Activated T-helper 1 cell treated with anti-CD3 and anti-CD28 coated beads, Interleukin-12 subunit alpha, Interleukin-12 subunit beta, Interleukin-2, Interleukin-4 antibody, amounts not matched to agents 30 ng/mL and 10 ng/mL and 1 ng/mL, durations not matched to agents 14 hours and 24 hours and 36 hours (primary cell): ENCODE data around the gene REV3L. TPM values are rescaled to one million over a fixed set of nuclear protein-coding genes. Genes with fewer than 3 reads are reported as not detected.

Source experiments
- DNase-seq: peaks from one replicate; pipeline ENCODE4 v3.0.0; 2021; ENCODE audit warnings: low spot score
- H3K27ac Mint-ChIP-seq: one replicate; pipeline ENCODE4 v1.8.0; 2021; ENCODE audit warnings: mild to moderate bottlenecking, mixed read lengths
- H3K27me3 Mint-ChIP-seq: one replicate; pipeline ENCODE4 v1.8.0; 2022; ENCODE audit warnings: mild to moderate bottlenecking, moderate library complexity, mixed read lengths; ENCODE audit not compliant: insufficient read depth
- H3K36me3 Mint-ChIP-seq: one replicate; pipeline ENCODE4 v1.8.0; 2021; ENCODE audit warnings: low read depth, mixed read lengths
- H3K4me1 Mint-ChIP-seq: one replicate; pipeline ENCODE4 v1.8.0; 2021; ENCODE audit warnings: low read depth, mixed read lengths
- H3K4me3 Mint-ChIP-seq: one replicate; pipeline ENCODE4 v1.8.0; 2021; ENCODE audit warnings: mild to moderate bottlenecking, moderate library complexity, mixed read lengths
- H3K9me3 Mint-ChIP-seq: one replicate; pipeline ENCODE4 v1.8.0; 2021; ENCODE audit warnings: mixed read lengths
- intact Hi-C: fragments of 100-400 bp; cut with micrococcal nuclease; formaldehyde crosslinking; loops from one replicate; pipeline ENCODE4 v1.15.1; 2024
- total RNA-seq: library from RNA; stranded (reverse); gene quantifications from 2 replicates; pipeline ENCODE4 v1.2.3, GENCODE V29; 2022

The REV3L gene
- total RNA-seq, 1 donor from 2014 or later = 18.3 TPM

GRCh38 chr6:111450087-111450486 is 32.9 kb downstream of the REV3L start:
- peaks cover 7% of the 10 kb centered on the region for H3K4me1 Mint-ChIP-seq
- intact Hi-C loops = no loop called here
- DNase-seq = no peak
- H3K36me3 Mint-ChIP-seq = peaks cover 4% of the 10 kb centered on the region
- H3K9me3 Mint-ChIP-seq = no peaks in the 10 kb centered on the region
- H3K4me3 Mint-ChIP-seq = no peak overlapping the region
- H3K27me3 Mint-ChIP-seq = no peaks in the 10 kb centered on the region
- H3K27ac Mint-ChIP-seq = no peak overlapping the region

DNA sequence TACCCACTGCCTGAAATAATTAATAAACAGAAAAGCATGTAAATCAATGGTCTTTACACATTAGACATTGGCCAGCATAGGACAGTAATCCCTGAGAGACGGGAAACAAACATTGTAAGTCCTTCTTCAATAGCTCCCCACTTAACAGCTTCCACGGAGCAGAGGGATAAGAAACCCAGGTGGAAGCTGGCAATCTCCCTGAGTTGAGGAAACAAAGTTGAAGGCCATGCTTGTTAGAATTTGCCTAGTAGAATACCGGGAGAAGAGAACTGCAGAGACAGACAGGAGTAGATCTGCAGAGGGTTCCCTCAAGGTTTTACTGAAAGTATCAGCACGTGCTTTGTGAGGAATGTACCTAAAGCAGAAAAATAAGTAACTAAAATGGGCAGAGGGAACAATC is 33.9 kb downstream of the REV3L start:
- intact Hi-C loops = no loop called here
- Mint-ChIP-seq H3K4me3 (no peak overlapping the region), H3K27me3 (no peaks in the 10 kb centered on the region), H3K27ac (no peak overlapping the region), H3K36me3 (peaks cover 4% of the 10 kb centered on the region), H3K9me3 (no peaks in the 10 kb centered on the region), H3K4me1 (peaks cover 7% of the 10 kb centered on the region)
- no peak for DNase-seq

DNA sequence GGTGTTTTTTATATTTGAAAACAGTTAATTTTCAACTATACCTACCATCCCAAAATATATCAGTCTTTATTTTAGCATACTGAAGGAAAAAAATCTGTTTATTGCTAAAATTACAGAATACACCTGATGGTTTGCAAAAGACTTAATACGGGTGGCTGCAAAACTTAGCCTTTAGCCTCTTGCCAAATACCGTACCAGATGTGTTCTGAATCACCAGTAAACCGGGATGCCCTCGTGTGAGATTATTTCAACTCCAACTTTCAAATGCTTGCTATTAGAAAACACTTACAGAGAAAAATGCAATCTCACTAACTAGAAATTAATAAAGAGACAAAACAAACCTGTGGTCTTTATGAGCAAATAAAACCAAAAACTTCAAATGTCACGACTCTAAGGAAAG is 36.0 kb downstream of the REV3L start:
- no peaks in the 10 kb centered on the region for H3K27me3 Mint-ChIP-seq
- DNase-seq = no peak
- peaks cover 11% of the 10 kb centered on the region for H3K4me1 Mint-ChIP-seq
- peaks cover 2% of the 10 kb centered on the region for H3K36me3 Mint-ChIP-seq
- no peaks in the 10 kb centered on the region for H3K9me3 Mint-ChIP-seq
- H3K27ac Mint-ChIP-seq = no peak overlapping the region
- intact Hi-C loops = no loop called here
- H3K4me3 Mint-ChIP-seq = no peak overlapping the region

GRCh38 chr6:111445861-111446267 is 37.2 kb downstream of the REV3L start:
- H3K9me3 Mint-ChIP-seq = no peaks in the 10 kb centered on the region
- H3K27me3 Mint-ChIP-seq = no peaks in the 10 kb centered on the region
- intact Hi-C loops = no loop called here
- H3K4me3 Mint-ChIP-seq = no peak overlapping the region
- H3K36me3 Mint-ChIP-seq = peaks cover 3% of the 10 kb centered on the region
- DNase-seq = no peak
- H3K27ac Mint-ChIP-seq = no peak overlapping the region
- H3K4me1 Mint-ChIP-seq = peaks cover 15% of the 10 kb centered on the region

GRCh38 chr6:111444794-111445193 is 38.2 kb downstream of the REV3L start:
- Mint-ChIP-seq H3K36me3 (peaks cover 3% of the 10 kb centered on the region), H3K4me1 (peaks cover 10% of the 10 kb centered on the region), H3K27me3 (no peaks in the 10 kb centered on the region), H3K27ac (no peak overlapping the region), H3K9me3 (no peaks in the 10 kb centered on the region), H3K4me3 (no peak overlapping the region)
- no peak for DNase-seq
- intact Hi-C loops = no loop called here

DNA sequence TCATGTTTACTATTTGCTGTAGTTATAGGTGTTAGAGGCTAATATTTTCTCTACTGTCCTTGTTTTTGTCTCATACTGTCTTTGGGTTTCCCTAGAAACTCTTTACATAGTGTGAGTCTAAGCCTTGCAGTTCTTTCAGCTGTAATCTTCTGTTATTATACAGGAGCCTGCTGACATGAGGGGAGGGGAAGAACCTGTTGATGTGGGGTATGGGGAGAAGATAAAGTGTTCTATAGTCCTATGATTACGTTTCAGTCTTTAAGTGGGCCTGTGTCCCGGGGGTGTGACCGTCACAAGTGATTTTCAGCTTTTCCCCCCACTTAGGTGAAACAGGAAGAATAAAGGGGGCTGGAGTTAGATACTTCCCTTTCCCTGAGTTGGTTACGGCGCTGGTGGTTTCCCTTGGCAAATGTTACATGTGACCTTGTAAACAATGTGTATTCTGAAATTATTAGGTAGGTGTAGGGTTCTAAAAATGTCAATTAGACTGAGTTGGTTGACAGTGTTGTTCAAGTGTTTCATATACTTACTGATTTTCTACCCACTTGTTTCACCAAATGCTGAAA is 41.3 kb downstream of the REV3L start:
- H3K27ac Mint-ChIP-seq = no peak overlapping the region
- no peaks in the 10 kb centered on the region for H3K9me3 Mint-ChIP-seq
- intact Hi-C loops = no loop called here
- H3K4me3 Mint-ChIP-seq = no peak overlapping the region
- no peak for DNase-seq
- H3K4me1 Mint-ChIP-seq = peaks cover 10% of the 10 kb centered on the region
- peaks cover 4% of the 10 kb centered on the region for H3K36me3 Mint-ChIP-seq
- no peaks in the 10 kb centered on the region for H3K27me3 Mint-ChIP-seq

GRCh38 chr6:111439171-111439570 is 43.8 kb downstream of the REV3L start:
- no peak for DNase-seq
- peaks cover 7% of the 10 kb centered on the region for H3K36me3 Mint-ChIP-seq
- H3K27me3 Mint-ChIP-seq = no peaks in the 10 kb centered on the region
- H3K9me3 Mint-ChIP-seq = peaks cover 3% of the 10 kb centered on the region
- no peak overlapping the region for H3K27ac Mint-ChIP-seq
- intact Hi-C loops = no loop called here
- peaks cover 29% of the 10 kb centered on the region for H3K4me1 Mint-ChIP-seq
- no peak overlapping the region for H3K4me3 Mint-ChIP-seq

- Mint-ChIP-seq H3K9me3 (peaks cover 3% of the 10 kb centered on the region), H3K27ac (no peak overlapping the region), H3K27me3 (no peaks in the 10 kb centered on the region), H3K36me3 (peaks cover 7% of the 10 kb centered on the region), H3K4me3 (no peak overlapping the region), H3K4me1 (peaks cover 41% of the 10 kb centered on the region)
- intact Hi-C loops = no loop called here
- DNase-seq = no peak
These were observed 45.4 kb downstream of the REV3L start for GRCh38 chr6:111437573-111437972.

- intact Hi-C loops = no loop called here
- Mint-ChIP-seq H3K27ac (no peak overlapping the region), H3K27me3 (no peaks in the 10 kb centered on the region), H3K36me3 (peaks cover 26% of the 10 kb centered on the region), H3K4me3 (no peak overlapping the region), H3K9me3 (peaks cover 14% of the 10 kb centered on the region), H3K4me1 (peaks cover 46% of the 10 kb centered on the region)
- DNase-seq = no peak
These were observed 50.5 kb downstream of the REV3L start for GRCh38 chr6:111432511-111432910.

GRCh38 chr6:111430605-111431376 is 52.2 kb downstream of the REV3L start:
- Mint-ChIP-seq H3K4me3 (no peak overlapping the region), H3K4me1 (peaks cover 42% of the 10 kb centered on the region), H3K27me3 (no peaks in the 10 kb centered on the region), H3K27ac (no peak overlapping the region), H3K36me3 (peaks cover 29% of the 10 kb centered on the region), H3K9me3 (peaks cover 14% of the 10 kb centered on the region)
- no peak for DNase-seq
- intact Hi-C loops = no loop called here

DNA sequence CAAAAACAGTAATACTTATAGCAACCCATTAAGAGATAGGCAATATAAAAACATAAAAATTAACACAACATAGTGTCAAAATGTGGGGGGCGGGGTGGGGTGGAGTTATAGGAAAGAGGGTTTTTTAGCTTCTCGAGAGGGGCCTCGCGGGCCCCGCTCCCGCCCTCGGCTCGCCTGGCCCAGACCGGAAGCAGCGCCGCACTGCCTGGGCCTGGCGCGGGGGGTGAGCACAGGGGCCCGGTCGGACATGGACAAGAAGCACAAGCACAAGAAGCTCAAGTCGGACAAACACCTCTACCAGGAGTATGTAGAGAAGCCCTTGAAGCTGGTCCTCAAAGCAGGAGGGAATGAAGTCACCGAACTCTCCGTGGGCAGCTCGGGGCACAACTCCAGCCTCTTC is 53.4 kb downstream of the REV3L start:
- no peak overlapping the region for H3K27ac Mint-ChIP-seq
- H3K9me3 Mint-ChIP-seq = peaks cover 11% of the 10 kb centered on the region
- H3K36me3 Mint-ChIP-seq = peaks cover 28% of the 10 kb centered on the region
- H3K4me1 Mint-ChIP-seq = peaks cover 33% of the 10 kb centered on the region
- intact Hi-C loops = loop anchor here (5.0 to 10.0 kb wide), 2 partner anchors 48 to 615 kb away; no protein-coding TSS in a partner anchor
- DNase-seq = no peak
- H3K4me3 Mint-ChIP-seq = no peak overlapping the region
- H3K27me3 Mint-ChIP-seq = no peaks in the 10 kb centered on the region

GRCh38 chr6:111428811-111429210 is 54.2 kb downstream of the REV3L start:
- no peaks in the 10 kb centered on the region for H3K27me3 Mint-ChIP-seq
- no peak overlapping the region for H3K27ac Mint-ChIP-seq
- H3K9me3 Mint-ChIP-seq = peaks cover 11% of the 10 kb centered on the region
- peaks cover 28% of the 10 kb centered on the region for H3K36me3 Mint-ChIP-seq
- intact Hi-C loops = loop anchor here (5.0 to 10.0 kb wide), 2 partner anchors 48 to 616 kb away; no protein-coding TSS in a partner anchor
- H3K4me1 Mint-ChIP-seq = peaks cover 40% of the 10 kb centered on the region
- DNase-seq = no peak
- H3K4me3 Mint-ChIP-seq = no peak overlapping the region

DNA sequence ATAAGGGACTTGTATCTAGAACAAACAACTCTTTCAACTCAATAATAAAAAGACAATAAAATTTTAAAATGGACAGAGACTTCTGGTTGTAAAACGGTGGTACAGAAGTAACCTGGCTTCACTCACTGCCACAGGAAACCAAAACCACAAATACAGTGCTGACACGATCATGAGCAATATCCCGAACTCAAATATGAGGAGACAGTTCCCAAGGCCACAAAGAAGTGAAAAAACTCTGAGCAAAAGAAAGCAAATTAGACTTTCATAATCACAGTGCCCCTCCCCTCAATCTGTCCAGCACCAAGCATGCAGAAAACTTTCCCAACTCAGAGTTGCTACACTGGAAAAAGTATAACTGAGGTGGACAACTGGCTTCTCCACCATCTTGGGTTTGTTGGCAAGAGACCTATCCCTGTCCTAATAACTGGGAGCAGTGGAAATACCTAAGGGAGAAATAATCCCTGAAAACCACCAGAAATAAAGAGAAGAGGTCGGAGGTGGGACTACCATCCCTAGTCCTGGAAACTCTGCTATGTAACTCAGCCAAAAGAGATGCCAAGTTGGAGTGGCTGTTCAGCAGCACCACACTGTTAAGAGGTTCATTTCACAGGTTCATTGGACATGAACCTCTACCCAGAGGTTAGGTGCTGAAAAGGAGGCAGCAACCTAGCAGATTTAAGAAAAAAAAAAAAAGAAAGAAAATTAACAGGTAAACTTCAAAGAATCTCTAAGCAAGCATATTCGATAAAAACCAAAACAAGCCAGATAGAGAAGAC is 55.5 kb downstream of the REV3L start:
- H3K27ac Mint-ChIP-seq = no peak overlapping the region
- intact Hi-C loops = loop anchor here (5.0 to 10.0 kb wide), 2 partner anchors 50 to 617 kb away; no protein-coding TSS in a partner anchor
- H3K36me3 Mint-ChIP-seq = peaks cover 28% of the 10 kb centered on the region
- H3K27me3 Mint-ChIP-seq = no peaks in the 10 kb centered on the region
- peaks cover 37% of the 10 kb centered on the region for H3K4me1 Mint-ChIP-seq
- peak overlapping the region; percentile 34 for H3K4me3 Mint-ChIP-seq
- DNase-seq = no peak
- H3K9me3 Mint-ChIP-seq = peaks cover 11% of the 10 kb centered on the region
